Liver (tissue), 9 donors: ENCODE data around the gene HTR7. TPM values are rescaled to one million over a fixed set of nuclear protein-coding genes. Genes with fewer than 3 reads are reported as not detected.

ENCODE experiments used
- DNase-seq: peaks from one replicate; pipeline ENCODE4 v3.0.0-alpha.2; 2017; ENCODE audit warnings: low spot score
- H3K27ac ChIP-seq, 2 donors: one replicate each; pipeline ENCODE4 v1.7.0; 2013; ENCODE audit warnings: inconsistent platforms in 2 of 2, low read length in 2 of 2, control low read depth in 1 of 2, low read depth in 1 of 2, mild to moderate bottlenecking in 1 of 2
- H3K27me3 ChIP-seq, 4 donors: one replicate each; pipeline versions ENCODE4 v1.6.1 to v1.7.0; 2013; ENCODE audit warnings: low read length in 3 of 4, inconsistent platforms in 1 of 4, mild to moderate bottlenecking in 1 of 4, moderate library complexity in 1 of 4; ENCODE audit not compliant: control insufficient read depth in 4 of 4, insufficient read depth in 4 of 4
- H3K36me3 ChIP-seq, 4 donors: one replicate each; pipeline versions ENCODE4 v1.6.1 to v1.7.0; 2013; ENCODE audit warnings: low read length in 3 of 4, mild to moderate bottlenecking in 3 of 4, low read depth in 1 of 4, moderate library complexity in 1 of 4; ENCODE audit not compliant: control insufficient read depth in 4 of 4, insufficient read depth in 3 of 4
- H3K4me1 ChIP-seq, 4 donors: one replicate each; pipeline versions ENCODE4 v1.6.1 to v1.7.0; 2013; ENCODE audit warnings: low read length in 3 of 4, mild to moderate bottlenecking in 3 of 4, moderate library complexity in 1 of 4; ENCODE audit not compliant: control insufficient read depth in 4 of 4, insufficient read depth in 4 of 4
- H3K4me3 ChIP-seq, 3 donors: one replicate each; pipeline versions ENCODE4 v1.6.1 to v1.7.0; 2013; ENCODE audit warnings: low read length in 3 of 3, control low read depth in 1 of 3, low read depth in 1 of 3, mild to moderate bottlenecking in 1 of 3
- H3K9ac ChIP-seq, 2 donors: one replicate each; pipeline ENCODE4 v1.7.0; 2013; ENCODE audit warnings: low read length in 2 of 2, mild to moderate bottlenecking in 2 of 2, moderate library complexity in 2 of 2, control low read depth in 1 of 2, low read depth in 1 of 2
- H3K9me3 ChIP-seq, 4 donors: one replicate each; pipeline versions ENCODE4 v1.6.1 to v1.7.0; 2013; ENCODE audit warnings: low read length in 3 of 4; ENCODE audit not compliant: control insufficient read depth in 4 of 4
- EGR1 ChIP-seq, 2 donors: IDR thresholded peaks; 2 replicates each; pipeline ENCODE4 v1.6.1; 2016 to 2018; ENCODE audit warnings: antibody characterized with exemption in 2 of 2, low read depth in 2 of 2
- FOXA1 ChIP-seq: IDR thresholded peaks from 2 replicates; pipeline ENCODE4 v1.6.1; 2016; ENCODE audit warnings: antibody characterized with exemption
- FOXA2 ChIP-seq: IDR thresholded peaks from 2 replicates; pipeline ENCODE4 v1.6.1; 2016; ENCODE audit warnings: antibody characterized with exemption
- GABPA ChIP-seq, 2 donors: IDR thresholded peaks in 1 of 2; conservative IDR thresholded peaks in 1 of 2; 2 replicates each; pipeline ENCODE4 v1.6.1; 2016; ENCODE audit warnings: antibody characterized with exemption in 2 of 2, mild to moderate bottlenecking in 1 of 2, moderate library complexity in 1 of 2
- HNF4A ChIP-seq, 2 donors: conservative IDR thresholded peaks; 2 replicates each; pipeline ENCODE4 v1.6.1; 2016; ENCODE audit warnings: antibody characterized with exemption in 2 of 2, mild to moderate bottlenecking in 2 of 2
- HNF4G ChIP-seq: IDR thresholded peaks from 2 replicates; pipeline ENCODE4 v1.6.1; 2016; ENCODE audit warnings: antibody characterized with exemption
- JUND ChIP-seq, 2 donors: IDR thresholded peaks; 2 replicates each; pipeline ENCODE4 v1.6.1; 2016; ENCODE audit warnings: antibody characterized with exemption in 2 of 2
- MAX ChIP-seq: IDR thresholded peaks from 2 replicates; pipeline ENCODE4 v1.6.1; 2016; ENCODE audit warnings: antibody characterized with exemption
- NR2F2 ChIP-seq: IDR thresholded peaks from 2 replicates; pipeline ENCODE4 v1.6.1; 2016; ENCODE audit warnings: antibody characterized with exemption
- RAD21 ChIP-seq, 2 donors: IDR thresholded peaks; 2 replicates each; pipeline ENCODE4 v1.6.1; 2016; ENCODE audit warnings: antibody characterized with exemption in 2 of 2, mild to moderate bottlenecking in 2 of 2
- RXRA ChIP-seq, 2 donors: IDR thresholded peaks; 2 replicates each; pipeline ENCODE4 v1.6.1; 2017 to 2018; ENCODE audit warnings: antibody characterized with exemption in 2 of 2, mild to moderate bottlenecking in 1 of 2
- SP1 ChIP-seq: IDR thresholded peaks from 2 replicates; pipeline ENCODE4 v1.6.1; 2018; ENCODE audit warnings: antibody characterized with exemption, mild to moderate bottlenecking
- TAF1 ChIP-seq: conservative IDR thresholded peaks from 2 replicates; pipeline ENCODE4 v1.6.1; 2016; ENCODE audit warnings: antibody characterized with exemption, mild to moderate bottlenecking
- YY1 ChIP-seq: IDR thresholded peaks from 2 replicates; pipeline ENCODE4 v1.6.1; 2016; ENCODE audit warnings: antibody characterized with exemption, mild to moderate bottlenecking
- ZBTB33 ChIP-seq: IDR thresholded peaks from 2 replicates; pipeline ENCODE4 v1.6.1; 2016; ENCODE audit warnings: antibody characterized with exemption
- WGBS: extraction: QIAGEN DNeasy Blood & Tissue Kit; methylation state at CpG from one replicate; pipeline ENCODE4 v1.1.7; 2013; 5-methylcytosine and 5-hydroxymethylcytosine counted together
- polyA plus RNA-seq, 2 donors: library from polyadenylated mRNA; stranded (reverse) in 1 of 2; unstranded in 1 of 2; fragments of 200-250 nt in 1 of 2; fragments of >200 nt in 1 of 2; fragmentation: Nextera tagmentation in 1 of 2; extraction: Ambion mirVana in 1 of 2; gene quantifications; one replicate each; pipeline versions ENCODE4 v1.2.1 to v1.2.3, GENCODE V29; 2013 to 2015
- total RNA-seq, 2 donors: library from RNA; depleted of rRNA; stranded (reverse); fragments of >200 nt; gene quantifications; one replicate each; pipeline ENCODE4 v1.2.3, GENCODE V29; 2014
- TF ChIP-seq, protein P1 (sequence below): fragments of 150-350 bp; IDR thresholded peaks from 2 replicates; pipeline ENCODE4 v1.5.1; 2017; ENCODE audit warnings: improper control_type of control experiment, low read depth, low read length; ENCODE audit not compliant: missing input control
- TF ChIP-seq, protein P2 (sequence below): IDR thresholded peaks from 2 replicates; pipeline ENCODE4 v1.6.1; 2016; ENCODE audit warnings: antibody characterized with exemption, mild to moderate bottlenecking
- TF ChIP-seq, protein P3 (sequence below): IDR thresholded peaks from 2 replicates; pipeline ENCODE4 v1.6.1; 2016; ENCODE audit warnings: antibody characterized with exemption
- donor health status: healthy.
- donor health status: healthy.
- donor health status: healthy.
- donor health status: healthy.
- donor health status: healthy.

HTR7 gene
- total and polyA plus RNA-seq, 4 donors, result 0.17 to 0.61 (median 0.18) TPM; not detected in 1

DNA sequence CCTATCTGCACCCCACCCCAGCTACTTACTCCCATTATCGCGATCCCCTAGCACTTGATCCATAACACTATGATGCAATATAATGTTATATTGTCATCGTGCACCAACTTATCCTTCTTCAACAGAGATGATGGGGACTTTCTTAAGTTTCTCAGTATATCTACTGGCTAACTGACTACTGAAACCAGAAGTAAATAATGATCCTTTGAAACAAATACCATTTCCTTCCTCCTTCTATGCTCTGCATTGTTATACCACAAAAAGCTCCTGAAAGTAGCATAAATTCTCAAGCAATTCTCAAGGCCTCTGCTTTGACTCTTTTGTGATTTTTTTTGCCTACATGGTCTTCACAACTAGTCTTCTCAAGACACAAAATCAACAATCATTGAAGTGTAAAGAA, 68.9 kb downstream of the HTR7 start:
- H3K4me3 ChIP-seq, result no peak overlapping the region
- no peaks in the 10 kb centered on the region for H3K9me3 ChIP-seq
- H3K27ac ChIP-seq, result no peak overlapping the region
- 67% methylated on average over 3 of the region's 3 CpGs for WGBS
- H3K36me3 ChIP-seq, result no peaks in the 10 kb centered on the region
- H3K27me3 ChIP-seq, result no peaks in the 10 kb centered on the region
- no peaks in the 10 kb centered on the region for H3K4me1 ChIP-seq
- no peak overlapping the region for H3K9ac ChIP-seq
- no peak for TF ChIP-seq FOXA2
- TF ChIP-seq GABPA (IDR thresholded peaks at IDR 0.05 in 1 of 2, conservative IDR thresholded peaks at IDR 0.05 in 1 of 2), result no peak
- no peak for DNase-seq

DNA sequence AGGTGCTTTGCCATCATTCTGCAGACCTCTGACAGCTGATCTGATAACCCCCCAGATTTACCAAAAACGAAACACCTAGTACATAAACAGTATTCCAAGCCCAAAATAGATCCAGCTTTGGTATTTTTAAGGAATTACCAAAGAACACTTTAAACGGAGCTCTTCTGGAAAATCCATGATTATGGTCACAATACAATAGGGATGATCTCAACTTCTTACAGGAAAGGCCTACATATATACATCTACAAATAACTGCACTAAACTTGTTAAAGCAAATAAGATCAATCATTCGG, 69.7 kb downstream of the HTR7 start:
- H3K4me3 ChIP-seq, result no peak overlapping the region
- WGBS, result 62% methylated on average over 3 of the region's 3 CpGs
- H3K36me3 ChIP-seq, result no peaks in the 10 kb centered on the region
- no peak overlapping the region for H3K9ac ChIP-seq
- no peak overlapping the region for H3K27ac ChIP-seq
- no peak for DNase-seq
- H3K4me1 ChIP-seq, result no peaks in the 10 kb centered on the region
- no peaks in the 10 kb centered on the region for H3K27me3 ChIP-seq
- TF ChIP-seq HNF4A (conservative IDR thresholded peaks at IDR 0.05), result no peak
- no peak for TF ChIP-seq NR2F2
- no peak for TF ChIP-seq FOXA1
- TF ChIP-seq ZBTB33, result no peak
- no peak for TF ChIP-seq YY1
- no peak for TF ChIP-seq SP1
- no peaks in the 10 kb centered on the region for H3K9me3 ChIP-seq

- Histone ChIP-seq H3K36me3 (no peaks in the 10 kb centered on the region), H3K27me3 (no peaks in the 10 kb centered on the region), H3K9ac (no peak overlapping the region), H3K4me1 (no peaks in the 10 kb centered on the region), H3K4me3 (no peak overlapping the region), H3K27ac (no peak overlapping the region), H3K9me3 (no peaks in the 10 kb centered on the region)
- WGBS, result 56% methylated on average over 9 of the region's 9 CpGs
- TF ChIP-seq, protein P1, sequence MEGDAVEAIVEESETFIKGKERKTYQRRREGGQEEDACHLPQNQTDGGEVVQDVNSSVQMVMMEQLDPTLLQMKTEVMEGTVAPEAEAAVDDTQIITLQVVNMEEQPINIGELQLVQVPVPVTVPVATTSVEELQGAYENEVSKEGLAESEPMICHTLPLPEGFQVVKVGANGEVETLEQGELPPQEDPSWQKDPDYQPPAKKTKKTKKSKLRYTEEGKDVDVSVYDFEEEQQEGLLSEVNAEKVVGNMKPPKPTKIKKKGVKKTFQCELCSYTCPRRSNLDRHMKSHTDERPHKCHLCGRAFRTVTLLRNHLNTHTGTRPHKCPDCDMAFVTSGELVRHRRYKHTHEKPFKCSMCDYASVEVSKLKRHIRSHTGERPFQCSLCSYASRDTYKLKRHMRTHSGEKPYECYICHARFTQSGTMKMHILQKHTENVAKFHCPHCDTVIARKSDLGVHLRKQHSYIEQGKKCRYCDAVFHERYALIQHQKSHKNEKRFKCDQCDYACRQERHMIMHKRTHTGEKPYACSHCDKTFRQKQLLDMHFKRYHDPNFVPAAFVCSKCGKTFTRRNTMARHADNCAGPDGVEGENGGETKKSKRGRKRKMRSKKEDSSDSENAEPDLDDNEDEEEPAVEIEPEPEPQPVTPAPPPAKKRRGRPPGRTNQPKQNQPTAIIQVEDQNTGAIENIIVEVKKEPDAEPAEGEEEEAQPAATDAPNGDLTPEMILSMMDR, result peak; percentile 77
- TF ChIP-seq, protein P2, sequence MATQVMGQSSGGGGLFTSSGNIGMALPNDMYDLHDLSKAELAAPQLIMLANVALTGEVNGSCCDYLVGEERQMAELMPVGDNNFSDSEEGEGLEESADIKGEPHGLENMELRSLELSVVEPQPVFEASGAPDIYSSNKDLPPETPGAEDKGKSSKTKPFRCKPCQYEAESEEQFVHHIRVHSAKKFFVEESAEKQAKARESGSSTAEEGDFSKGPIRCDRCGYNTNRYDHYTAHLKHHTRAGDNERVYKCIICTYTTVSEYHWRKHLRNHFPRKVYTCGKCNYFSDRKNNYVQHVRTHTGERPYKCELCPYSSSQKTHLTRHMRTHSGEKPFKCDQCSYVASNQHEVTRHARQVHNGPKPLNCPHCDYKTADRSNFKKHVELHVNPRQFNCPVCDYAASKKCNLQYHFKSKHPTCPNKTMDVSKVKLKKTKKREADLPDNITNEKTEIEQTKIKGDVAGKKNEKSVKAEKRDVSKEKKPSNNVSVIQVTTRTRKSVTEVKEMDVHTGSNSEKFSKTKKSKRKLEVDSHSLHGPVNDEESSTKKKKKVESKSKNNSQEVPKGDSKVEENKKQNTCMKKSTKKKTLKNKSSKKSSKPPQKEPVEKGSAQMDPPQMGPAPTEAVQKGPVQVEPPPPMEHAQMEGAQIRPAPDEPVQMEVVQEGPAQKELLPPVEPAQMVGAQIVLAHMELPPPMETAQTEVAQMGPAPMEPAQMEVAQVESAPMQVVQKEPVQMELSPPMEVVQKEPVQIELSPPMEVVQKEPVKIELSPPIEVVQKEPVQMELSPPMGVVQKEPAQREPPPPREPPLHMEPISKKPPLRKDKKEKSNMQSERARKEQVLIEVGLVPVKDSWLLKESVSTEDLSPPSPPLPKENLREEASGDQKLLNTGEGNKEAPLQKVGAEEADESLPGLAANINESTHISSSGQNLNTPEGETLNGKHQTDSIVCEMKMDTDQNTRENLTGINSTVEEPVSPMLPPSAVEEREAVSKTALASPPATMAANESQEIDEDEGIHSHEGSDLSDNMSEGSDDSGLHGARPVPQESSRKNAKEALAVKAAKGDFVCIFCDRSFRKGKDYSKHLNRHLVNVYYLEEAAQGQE, result no peak
- TF ChIP-seq FOXA2, result no peak
- TF ChIP-seq ZBTB33, result no peak
- no peak for TF ChIP-seq EGR1 (IDR thresholded peaks at IDR 0.05; ENCODE audit: low read depth in 2 of 2)
- TF ChIP-seq GABPA (IDR thresholded peaks at IDR 0.05 in 1 of 2, conservative IDR thresholded peaks at IDR 0.05 in 1 of 2), result no peak
- TF ChIP-seq, protein P3, sequence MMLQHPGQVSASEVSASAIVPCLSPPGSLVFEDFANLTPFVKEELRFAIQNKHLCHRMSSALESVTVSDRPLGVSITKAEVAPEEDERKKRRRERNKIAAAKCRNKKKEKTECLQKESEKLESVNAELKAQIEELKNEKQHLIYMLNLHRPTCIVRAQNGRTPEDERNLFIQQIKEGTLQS, result no peak
- no peak for TF ChIP-seq JUND (IDR thresholded peaks at IDR 0.05)
- no peak for TF ChIP-seq NR2F2
- no peak for TF ChIP-seq HNF4G
- TF ChIP-seq RXRA (IDR thresholded peaks at IDR 0.05), result no peak
- TF ChIP-seq RAD21 (IDR thresholded peaks at IDR 0.05), result peak; percentile 87 to 88
- TF ChIP-seq SP1, result no peak
- TF ChIP-seq FOXA1, result no peak
- peak; percentile 34 for TF ChIP-seq YY1
- TF ChIP-seq TAF1, result no peak
- TF ChIP-seq HNF4A (conservative IDR thresholded peaks at IDR 0.05), result no peak
- TF ChIP-seq MAX, result no peak
- DNase-seq, result no peak
These were observed 70.2 kb downstream of the HTR7 start for GRCh38 chr10:90787393-90788198.
